IMR-90 (cell line): ENCODE measurements around the gene TMEM82. TPM values are rescaled to one million over a fixed set of nuclear protein-coding genes. Genes with fewer than 3 reads are reported as not detected.
A peak's percentile ranks its signal among the peaks of the same experiment; 100 is the strongest.

ENCODE experiments used
- ATAC-seq: fragments of 200-7000 bp; cut with Tn5 transposase; 2 replicates; pipeline ENCODE4 v1.9.1; 2020; ENCODE audit warnings: low read depth, mild to moderate bottlenecking, moderate library complexity
- BruUV-seq: library from RNA; stranded (reverse); fragments of 400-500 nt; replicated peaks from 2 replicates; lab custom pipeline; 2021; lab: Mats Ljungman, UMichigan
- CTCF ChIA-PET: fragments of 300-600 bp; formaldehyde crosslinking; extraction: SDS; loops from one replicate; lab custom pipeline; 2021; ENCODE audit warnings: antibody characterized with exemption; lab: Yijun Ruan, JAX
- POLR2A ChIA-PET: fragments of 300-600 bp; sonication (Branson Sonifier 250); formaldehyde crosslinking; loops from one replicate; lab custom pipeline; 2022; ENCODE audit warnings: antibody characterized with exemption; ENCODE audit not compliant: unreplicated experiment; lab: Charles Lee
- DNase-seq: peaks from one replicate; pipeline ENCODE4 v3.0.0; 2013
- H2AFZ ChIP-seq: replicated peaks from 2 replicates; pipeline ENCODE3; 2013; ENCODE audit warnings: low read length, mild to moderate bottlenecking; ENCODE audit not compliant: poor library complexity
- H2AK5ac ChIP-seq: 2 replicates; pipeline ENCODE4 v1.6.1; 2013; ENCODE audit warnings: low read depth, low read length, inconsistent platforms
- H2AK9ac ChIP-seq: replicated peaks from 2 replicates; pipeline ENCODE3; 2013; ENCODE audit warnings: mild to moderate bottlenecking, low read depth, low read length, moderate library complexity; ENCODE audit not compliant: poor library complexity
- H2BK120ac ChIP-seq: 2 replicates; pipeline ENCODE4 v1.6.1; 2013; ENCODE audit warnings: low read depth, low read length, inconsistent platforms
- H2BK15ac ChIP-seq: 3 replicates; pipeline ENCODE4 v1.6.1; 2013; ENCODE audit warnings: low read depth, low read length, inconsistent platforms
- H2BK20ac ChIP-seq: 2 replicates; pipeline ENCODE4 v1.6.1; 2013; ENCODE audit warnings: low read depth, mild to moderate bottlenecking, inconsistent platforms, low read length, moderate library complexity
- H2BK5ac ChIP-seq: 2 replicates; pipeline ENCODE4 v1.6.1; 2013; ENCODE audit warnings: mild to moderate bottlenecking, low read depth, low read length, inconsistent platforms; ENCODE audit not compliant: poor library complexity, severe bottlenecking
- H3K14ac ChIP-seq: replicated peaks from 2 replicates; pipeline ENCODE4 v1.6.1; 2013; ENCODE audit warnings: low read depth, low read length, inconsistent platforms
- H3K18ac ChIP-seq: 2 replicates; pipeline ENCODE4 v1.6.1; 2013; ENCODE audit warnings: low read depth, low read length, control low read depth
- H3K23ac ChIP-seq: 2 replicates; pipeline ENCODE4 v1.6.1; 2013; ENCODE audit warnings: low read depth, low read length, inconsistent platforms
- H3K27ac ChIP-seq: 2 replicates; pipeline ENCODE4 v1.5.1; 2013; ENCODE audit warnings: mild to moderate bottlenecking, control low read depth, low read length; ENCODE audit not compliant: insufficient read depth
- H3K27me3 ChIP-seq: 2 replicates; pipeline ENCODE4 v1.6.1; 2013; ENCODE audit warnings: low read length; ENCODE audit not compliant: control insufficient read depth, insufficient read depth
- H3K36me3 ChIP-seq: 2 replicates; pipeline ENCODE4 v1.6.1; 2013; ENCODE audit warnings: low read length, mixed read lengths; ENCODE audit not compliant: control insufficient read depth, insufficient read depth
- H3K4ac ChIP-seq: 2 replicates; pipeline ENCODE4 v1.6.1; 2013; ENCODE audit warnings: low read depth, low read length, inconsistent platforms
- H3K4me1 ChIP-seq: 2 replicates; pipeline ENCODE4 v1.6.1; 2013; ENCODE audit warnings: low read length, mixed read lengths; ENCODE audit not compliant: control insufficient read depth, insufficient read depth
- H3K4me2 ChIP-seq: 2 replicates; pipeline ENCODE4 v1.6.1; 2013; ENCODE audit warnings: low read depth, mild to moderate bottlenecking, control low read depth, low read length, moderate library complexity
- H3K4me3 ChIP-seq: 2 replicates; pipeline ENCODE4 v1.5.1; 2013; ENCODE audit warnings: low read depth, mild to moderate bottlenecking, control low read depth, low read length, moderate library complexity; ENCODE audit not compliant: insufficient read depth
- H3K56ac ChIP-seq: 2 replicates; pipeline ENCODE4 v1.6.1; 2013; ENCODE audit warnings: low read length, inconsistent platforms; ENCODE audit not compliant: insufficient read depth; ENCODE audit errors: extremely low read depth
- H3K79me1 ChIP-seq, 2 experiments: 2 replicates each; pipeline ENCODE4 v1.6.1; 2013; ENCODE audit warnings: low read length in 2 of 2, inconsistent platforms in 1 of 2, low read depth in 1 of 2
- H3K9ac ChIP-seq: 2 replicates; pipeline ENCODE4 v1.6.1; 2013; ENCODE audit warnings: low read depth, low read length, control low read depth
- H3K9me1 ChIP-seq: 2 replicates; pipeline ENCODE4 v1.6.1; 2013; ENCODE audit warnings: low read length, inconsistent platforms; ENCODE audit not compliant: insufficient read depth
- H3K9me3 ChIP-seq: 2 replicates; pipeline ENCODE4 v1.6.1; 2013; ENCODE audit warnings: low read length; ENCODE audit not compliant: control insufficient read depth, insufficient read depth
- H4K20me1 ChIP-seq: 2 replicates; pipeline ENCODE4 v1.6.1; 2013; ENCODE audit warnings: low read length, inconsistent platforms; ENCODE audit not compliant: insufficient read depth
- H4K5ac ChIP-seq: 2 replicates; pipeline ENCODE4 v1.6.1; 2013; ENCODE audit warnings: mild to moderate bottlenecking, low read depth, low read length, control low read depth
- H4K8ac ChIP-seq, 2 experiments: 2 replicates each; pipeline ENCODE4 v1.6.1; 2013; ENCODE audit warnings: low read depth in 2 of 2, low read length in 2 of 2, control low read depth in 1 of 2, inconsistent platforms in 1 of 2
- H4K91ac ChIP-seq: 2 replicates; pipeline ENCODE4 v1.6.1; 2013; ENCODE audit warnings: low read depth, low read length, inconsistent platforms; ENCODE audit not compliant: insufficient read depth
- BHLHE40 ChIP-seq: fragments of 150-350 bp; IDR thresholded peaks from 2 replicates; pipeline ENCODE4 v1.6.1; 2016; ENCODE audit warnings: mild to moderate bottlenecking, low read depth, low read length
- CEBPB ChIP-seq: IDR thresholded peaks from 2 replicates; pipeline ENCODE4 v1.6.1; 2012; ENCODE audit warnings: low read depth, low read length, improper control_type of control experiment
- CHD1 ChIP-seq: IDR thresholded peaks from 2 replicates; pipeline ENCODE4 v1.6.1; 2012; ENCODE audit warnings: low read depth, low read length, improper control_type of control experiment
- CTCF ChIP-seq: conservative IDR thresholded peaks from 2 replicates; pipeline ENCODE4 v1.5.1; 2012; ENCODE audit warnings: mild to moderate bottlenecking, low read depth, low read length, improper control_type of control experiment
- ELK1 ChIP-seq: fragments of 150-350 bp; IDR thresholded peaks from 2 replicates; pipeline ENCODE4 v1.6.1; 2016; ENCODE audit warnings: low read depth, mild to moderate bottlenecking, low read length, moderate library complexity, borderline replicate concordance
- FOS ChIP-seq: fragments of 150-350 bp; IDR thresholded peaks from 2 replicates; pipeline ENCODE4 v1.6.1; 2016; ENCODE audit warnings: low read depth, low read length
- MAFK ChIP-seq: IDR thresholded peaks from 2 replicates; pipeline ENCODE4 v1.6.1; 2012; ENCODE audit warnings: low read depth, low read length, improper control_type of control experiment
- MAZ ChIP-seq: IDR thresholded peaks from 2 replicates; pipeline ENCODE4 v1.6.1; 2012; ENCODE audit warnings: low read depth, mild to moderate bottlenecking, low read length, improper control_type of control experiment, moderate library complexity, borderline replicate concordance
- MXI1 ChIP-seq: IDR thresholded peaks from 2 replicates; pipeline ENCODE4 v1.6.1; 2012; ENCODE audit warnings: low read depth, mild to moderate bottlenecking, low read length, moderate library complexity, borderline replicate concordance
- NFE2L2 ChIP-seq: fragments of 150-350 bp; IDR thresholded peaks from 2 replicates; pipeline ENCODE4 v1.6.1; 2016; ENCODE audit warnings: low read depth, mild to moderate bottlenecking, low read length
- POLR2A ChIP-seq: IDR thresholded peaks from 2 replicates; pipeline ENCODE4 v1.6.1; 2012; ENCODE audit warnings: mild to moderate bottlenecking, low read depth, low read length
- RCOR1 ChIP-seq: IDR thresholded peaks from 2 replicates; pipeline ENCODE4 v1.6.1; 2012; ENCODE audit warnings: mild to moderate bottlenecking, low read length, improper control_type of control experiment; ENCODE audit not compliant: insufficient replicate concordance
- RFX5 ChIP-seq: IDR thresholded peaks from 2 replicates; pipeline ENCODE4 v1.8.0; 2012; ENCODE audit warnings: low read depth, mild to moderate bottlenecking, low read length, moderate library complexity
- SMC3 ChIP-seq: fragments of 150-350 bp; IDR thresholded peaks from 2 replicates; pipeline ENCODE4 v1.6.1; 2016; ENCODE audit warnings: low read depth, mild to moderate bottlenecking, antibody characterized with exemption, low read length, moderate library complexity
- USF2 ChIP-seq: fragments of 150-350 bp; IDR thresholded peaks from 2 replicates; pipeline ENCODE4 v1.6.1; 2017; ENCODE audit warnings: mild to moderate bottlenecking, antibody characterized with exemption, low read length, low read depth
- WGBS, 2 experiments: methylation state at CpG; one replicate each; pipeline versions ENCODE4 v1.1.5 to v1.1.7; 2013; ENCODE audit warnings: missing lambda C conversion rate in 2 of 2; ENCODE audit not compliant: insufficient read length in 1 of 2; ENCODE audit errors: extremely low coverage in 2 of 2; 5-methylcytosine and 5-hydroxymethylcytosine counted together
- dilution Hi-C: fragments of 300-500 bp; cut with HindIII; formaldehyde crosslinking; loops from one replicate; pipeline ENCODE4 v1.14.3; 2018; ENCODE audit warnings: low sequenced_read_pairs; ENCODE audit not compliant: unreplicated experiment
- in situ Hi-C: fragments of 300-500 bp; cut with MboI; formaldehyde crosslinking; loops from 3 replicates; pipeline ENCODE4 v1.14.3; 2019; ENCODE audit warnings: low sequenced_read_pairs, inconsistent platforms, mixed read lengths
- intact Hi-C: fragments of 100-400 bp; cut with micrococcal nuclease; formaldehyde crosslinking; loops from 2 replicates; pipeline ENCODE4 v1.10.0; 2022
- polyA plus RNA-seq, 3 experiments: library from polyadenylated mRNA; depleted of rRNA; stranded (reverse); fragments of >200 nt; gene quantifications; 2 replicates each; pipeline ENCODE4 v1.2.3, GENCODE V29; 2012; ENCODE audit warnings: low replicate concordance in 1 of 3
- total RNA-seq: library from RNA; depleted of rRNA; stranded (reverse); fragments of >200 nt; gene quantifications from 2 replicates; pipeline ENCODE4 v1.2.3, GENCODE V29; 2012

TMEM82 gene
- total and polyA plus RNA-seq, 2 of the 4 experiments (the other 2 are of a cell fraction), result not detected

DNA sequence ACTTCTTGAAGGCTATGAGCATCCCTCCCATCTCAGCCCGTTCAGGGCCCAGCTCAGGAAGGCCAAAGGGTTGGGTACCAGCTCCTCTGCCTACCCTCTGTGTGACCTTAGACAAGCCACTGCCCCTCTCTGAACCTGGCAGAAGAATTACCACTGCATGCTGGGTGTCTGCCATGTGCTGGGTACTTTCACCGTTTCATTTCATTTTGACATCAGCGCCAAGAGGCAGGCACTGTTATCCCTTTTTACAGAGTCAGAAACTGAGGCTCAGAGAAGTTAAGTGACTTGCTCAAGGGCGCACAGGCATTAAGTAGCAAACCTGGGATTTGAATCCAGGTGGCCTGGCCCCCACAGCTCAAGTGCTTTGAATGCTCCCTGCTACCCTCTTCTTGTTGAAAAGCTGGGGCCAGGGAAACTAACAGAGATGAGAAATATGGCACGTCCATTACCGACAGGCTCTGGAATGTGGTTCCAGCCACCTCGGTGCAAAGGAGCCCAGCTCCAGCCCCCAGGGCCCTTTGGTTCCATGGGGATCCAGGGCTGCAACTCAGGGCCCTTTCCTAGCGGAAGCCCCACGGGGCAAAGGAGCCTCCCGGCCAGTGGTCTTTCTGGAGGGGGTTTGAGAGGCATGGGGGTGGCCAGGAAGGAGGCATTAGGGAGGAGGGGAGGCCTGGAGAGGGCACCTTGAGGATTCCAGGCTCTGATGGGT, 6.5 kb downstream of the TMEM82 start:
- Histone ChIP-seq H3K9ac (no peak overlapping the region), H3K14ac (no peak overlapping the region; the same call in 1 of the 2 replicates), H3K23ac (no peak overlapping the region), H3K36me3 (no peaks in the 10 kb centered on the region), H2AK9ac (peak overlapping the region; percentile 86), H3K79me1 (no peaks in the 10 kb centered on the region), H3K4me3 (no peak overlapping the region), H3K4me1 (peaks cover 8% of the 10 kb centered on the region), H3K27me3 (no peaks in the 10 kb centered on the region), H3K56ac (no peak overlapping the region), H3K9me1 (peaks cover 5% of the 10 kb centered on the region), H2BK5ac (no peak overlapping the region), H4K8ac (peak overlapping the region; percentile 81 to 88; a peak in 2 of 4 replicates), H3K4me2 (no peak overlapping the region), H4K91ac (peak overlapping the region; percentile 79), H3K18ac (no peak overlapping the region), H2BK15ac (0 out of 3 replicates have a peak overlapping the region, but pooled peaks have one; percentile 44), H2BK120ac (peak overlapping the region; percentile 72), H2BK20ac (peak overlapping the region; percentile 45; the same call in 1 of the 2 replicates), H2AFZ (peak overlapping the region; percentile 85), H3K4ac (peak overlapping the region; percentile 82; the same call in 1 of the 2 replicates), H4K5ac (no peak overlapping the region; the same call in 1 of the 2 replicates), H3K9me3 (no peaks in the 10 kb centered on the region), H4K20me1 (no peaks in the 10 kb centered on the region), H2AK5ac (peak overlapping the region; percentile 69), H3K27ac (no peak overlapping the region)
- DNase-seq (no peak), ATAC-seq (no peak)
- in situ Hi-C loops, result no loop called here
- 100% methylated on average over 4 of the region's 10 CpGs; no CpG with 5 or more reads in 1 of the 2 experiments for WGBS, 2 experiments
- ChIA-PET POLR2A (no interaction called here), CTCF (no interaction called here)
- no TSS peak for BruUV-seq
- dilution Hi-C loops, result no loop called here
- intact Hi-C loops, result no loop called here
- TF ChIP-seq FOS (no peak), RFX5 (no peak), CTCF (no peak), USF2 (no peak), CEBPB (no peak), MXI1 (no peak), NFE2L2 (no peak), MAFK (no peak), POLR2A (no peak), BHLHE40 (no peak), SMC3 (no peak), MAZ (no peak), ELK1 (no peak), CHD1 (no peak), RCOR1 (no peak)
